WERI-Rb-1 (cell line): Measurements from ENCODE around the gene COQ8A.

Experiments
- DNase-seq: peaks from one replicate; pipeline ENCODE4 v3.0.0-alpha.2; 2020
- H3K27ac ChIP-seq: fragments of 250-450 bp; sonication (Bioruptor Pico); 2 replicates; pipeline ENCODE4 v1.5.1; 2020; ENCODE audit warnings: mild to moderate bottlenecking, moderate library complexity
- H3K27me3 ChIP-seq: fragments of 250-450 bp; sonication (Bioruptor Pico); 2 replicates; pipeline ENCODE4 v1.5.1; 2021; ENCODE audit warnings: mild to moderate bottlenecking, low read depth, moderate library complexity; ENCODE audit not compliant: insufficient read depth, severe bottlenecking
- H3K36me3 ChIP-seq: fragments of 250-450 bp; sonication (Bioruptor Pico); 2 replicates; pipeline ENCODE4 v1.5.1; 2020; ENCODE audit warnings: mild to moderate bottlenecking, moderate library complexity
- H3K4me3 ChIP-seq: 2 replicates; pipeline ENCODE4 v1.5.1; 2011; ENCODE audit warnings: low read depth, mild to moderate bottlenecking, control low read depth, low read length
- H3K9me3 ChIP-seq: fragments of 250-450 bp; sonication (Bioruptor Pico); 2 replicates; pipeline ENCODE4 v1.5.1; 2021; ENCODE audit warnings: mild to moderate bottlenecking, moderate library complexity; ENCODE audit not compliant: severe bottlenecking
- TF ChIP-seq, protein P1 (sequence below): IDR thresholded peaks from 2 replicates; pipeline ENCODE4 v1.5.1; 2011; ENCODE audit warnings: low read depth, mild to moderate bottlenecking, control low read depth, inconsistent platforms, low read length

The COQ8A gene

DNA sequence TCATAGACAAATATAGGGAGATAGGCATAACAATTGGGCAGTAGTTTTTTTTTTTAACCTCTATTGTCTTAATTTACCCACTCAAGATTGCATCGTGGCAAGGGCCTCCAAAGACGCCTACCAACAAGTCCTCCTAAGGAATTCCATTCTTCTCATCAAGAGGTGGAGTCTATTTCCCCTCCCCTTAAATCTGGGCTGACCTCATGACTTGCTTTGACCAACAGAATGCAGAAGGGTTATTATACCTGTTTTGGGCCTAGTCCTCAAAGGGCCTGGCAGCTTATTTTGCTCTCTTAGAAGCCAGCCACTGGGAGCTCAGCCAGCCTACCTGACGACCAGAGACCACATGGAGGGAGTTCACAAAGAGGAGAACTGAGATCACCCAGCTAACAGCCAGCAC lies 92.3 kb downstream of the COQ8A start:
- H3K36me3 ChIP-seq: no peaks in the 10 kb centered on the region

GRCh38 chr1:227033880-227034279 lies 93.8 kb downstream of the COQ8A start:
- no peak for DNase-seq
- H3K36me3 ChIP-seq: no peaks in the 10 kb centered on the region
- TF ChIP-seq, protein P1, sequence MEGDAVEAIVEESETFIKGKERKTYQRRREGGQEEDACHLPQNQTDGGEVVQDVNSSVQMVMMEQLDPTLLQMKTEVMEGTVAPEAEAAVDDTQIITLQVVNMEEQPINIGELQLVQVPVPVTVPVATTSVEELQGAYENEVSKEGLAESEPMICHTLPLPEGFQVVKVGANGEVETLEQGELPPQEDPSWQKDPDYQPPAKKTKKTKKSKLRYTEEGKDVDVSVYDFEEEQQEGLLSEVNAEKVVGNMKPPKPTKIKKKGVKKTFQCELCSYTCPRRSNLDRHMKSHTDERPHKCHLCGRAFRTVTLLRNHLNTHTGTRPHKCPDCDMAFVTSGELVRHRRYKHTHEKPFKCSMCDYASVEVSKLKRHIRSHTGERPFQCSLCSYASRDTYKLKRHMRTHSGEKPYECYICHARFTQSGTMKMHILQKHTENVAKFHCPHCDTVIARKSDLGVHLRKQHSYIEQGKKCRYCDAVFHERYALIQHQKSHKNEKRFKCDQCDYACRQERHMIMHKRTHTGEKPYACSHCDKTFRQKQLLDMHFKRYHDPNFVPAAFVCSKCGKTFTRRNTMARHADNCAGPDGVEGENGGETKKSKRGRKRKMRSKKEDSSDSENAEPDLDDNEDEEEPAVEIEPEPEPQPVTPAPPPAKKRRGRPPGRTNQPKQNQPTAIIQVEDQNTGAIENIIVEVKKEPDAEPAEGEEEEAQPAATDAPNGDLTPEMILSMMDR: no peak
- H3K9me3 ChIP-seq: no peaks in the 10 kb centered on the region
- H3K4me3 ChIP-seq: no peak overlapping the region
- H3K27me3 ChIP-seq: no peaks in the 10 kb centered on the region
- H3K27ac ChIP-seq: no peak overlapping the region

More for the DNA sequence above, 92.3 kb downstream of the COQ8A start:
- Histone ChIP-seq H3K4me3 (no peak overlapping the region), H3K27ac (no peak overlapping the region), H3K27me3 (no peaks in the 10 kb centered on the region), H3K9me3 (no peaks in the 10 kb centered on the region)
- TF ChIP-seq, protein P1: no peak
- no peak for DNase-seq

DNA sequence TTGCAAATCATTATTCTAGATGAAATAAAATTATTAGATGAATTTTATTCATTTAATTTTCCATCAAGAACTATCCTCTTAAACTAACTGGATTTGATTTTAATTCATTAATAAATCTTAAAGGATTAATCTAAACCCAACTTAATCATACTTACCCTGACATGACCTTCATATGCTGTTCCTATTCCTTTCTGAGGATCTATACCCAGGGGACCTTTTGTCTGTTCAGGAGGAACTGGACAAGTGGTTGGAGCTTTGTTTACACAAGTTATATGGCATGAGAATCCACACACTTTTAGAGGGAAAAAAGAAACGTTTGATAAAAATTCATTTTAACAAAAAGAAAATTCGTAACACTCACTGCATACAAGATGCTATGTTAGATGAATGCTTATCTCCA lies 95.2 kb downstream of the COQ8A start:
- Histone ChIP-seq H3K27me3 (no peaks in the 10 kb centered on the region), H3K36me3 (no peaks in the 10 kb centered on the region), H3K9me3 (no peaks in the 10 kb centered on the region), H3K27ac (no peak overlapping the region), H3K4me3 (no peak overlapping the region)
- no peak for DNase-seq
- TF ChIP-seq, protein P1: no peak

- H3K27me3 ChIP-seq: no peaks in the 10 kb centered on the region
- no peak for DNase-seq
- TF ChIP-seq, protein P1: no peak
- H3K4me3 ChIP-seq: no peak overlapping the region
- no peak overlapping the region for H3K27ac ChIP-seq
- H3K9me3 ChIP-seq: no peaks in the 10 kb centered on the region
- no peaks in the 10 kb centered on the region for H3K36me3 ChIP-seq
These were observed 97.0 kb downstream of the COQ8A start for GRCh38 chr1:227037121-227037520.
